HEK293T (cell line): Measurements from ENCODE around the gene NEURL4.

Experiments
- ARNT ChIP-seq: fragments of 450-650 bp; IDR thresholded peaks from 2 replicates; pipeline ENCODE4 v1.6.1; 2017; ENCODE audit warnings: mild to moderate bottlenecking
- BHLHE40 ChIP-seq: fragments of 450-650 bp; IDR thresholded peaks from 2 replicates; pipeline ENCODE4 v1.6.1; 2016; ENCODE audit warnings: mild to moderate bottlenecking, moderate library complexity, borderline replicate concordance
- CTBP1 ChIP-seq: fragments of 450-650 bp; IDR thresholded peaks from 2 replicates; pipeline ENCODE4 v1.6.1; 2016; ENCODE audit warnings: borderline replicate concordance
- ELF4 ChIP-seq: fragments of 450-650 bp; IDR thresholded peaks from 2 replicates; pipeline ENCODE4 v1.6.1; 2017; ENCODE audit warnings: antibody characterized with exemption
- FOXA1 ChIP-seq: fragments of 450-650 bp; IDR thresholded peaks from 2 replicates; pipeline ENCODE4 v1.6.1; 2016; ENCODE audit warnings: mild to moderate bottlenecking
- FOXK2 ChIP-seq: fragments of 450-650 bp; IDR thresholded peaks from 2 replicates; pipeline ENCODE4 v1.6.1; 2016; ENCODE audit warnings: mild to moderate bottlenecking
- FOXM1 ChIP-seq: fragments of 450-650 bp; IDR thresholded peaks from 2 replicates; pipeline ENCODE4 v1.6.1; 2017; ENCODE audit warnings: mild to moderate bottlenecking, borderline replicate concordance
- L3MBTL2 ChIP-seq: fragments of 450-650 bp; conservative IDR thresholded peaks from 2 replicates; pipeline ENCODE4 v1.6.1; 2016; ENCODE audit warnings: mild to moderate bottlenecking
- NFRKB ChIP-seq: fragments of 450-650 bp; IDR thresholded peaks from 2 replicates; pipeline ENCODE4 v1.6.1; 2016; ENCODE audit warnings: mild to moderate bottlenecking, moderate library complexity
- SP1 ChIP-seq: fragments of 450-650 bp; IDR thresholded peaks from 2 replicates; pipeline ENCODE4 v1.6.1; 2017
- SUZ12 ChIP-seq: fragments of 450-650 bp; IDR thresholded peaks from 2 replicates; pipeline ENCODE4 v1.6.1; 2016; ENCODE audit warnings: mild to moderate bottlenecking
- TARDBP ChIP-seq: fragments of 450-650 bp; IDR thresholded peaks from 2 replicates; pipeline ENCODE4 v1.6.1; 2016
- ZNF384 ChIP-seq: fragments of 450-650 bp; IDR thresholded peaks from 2 replicates; pipeline ENCODE4 v1.6.1; 2016

GRCh38 chr17:7295230-7296180 lies 33.6 kb downstream of the NEURL4 start:
- no peak for TF ChIP-seq BHLHE40
- no peak for TF ChIP-seq FOXA1
- no peak for TF ChIP-seq ELF4
- no peak for TF ChIP-seq FOXM1
- TF ChIP-seq FOXK2: no peak
- no peak; the same call in 1 of the 2 replicates for TF ChIP-seq L3MBTL2
- no peak for TF ChIP-seq SP1
- no peak for TF ChIP-seq ARNT
- no peak for TF ChIP-seq TARDBP
- no peak for TF ChIP-seq CTBP1
- TF ChIP-seq NFRKB: no peak
- TF ChIP-seq ZNF384: no peak
- no peak for TF ChIP-seq SUZ12
